Osteoblast (primary cell): Measurements from ENCODE around the gene MSANTD1. TPM values are rescaled to one million over a fixed set of nuclear protein-coding genes. Genes with fewer than 3 reads are reported as not detected.

Experiments
- DNase-seq: peaks from one replicate; pipeline ENCODE4 v3.0.0; 2011; ENCODE audit warnings: low spot score, mixed read lengths; ENCODE audit not compliant: insufficient read length; ENCODE audit errors: missing footprints
- H2AFZ ChIP-seq: 2 replicates; pipeline ENCODE4 v1.6.0; 2011; ENCODE audit warnings: mild to moderate bottlenecking, low read length
- H3K27ac ChIP-seq: 2 replicates; pipeline ENCODE4 v1.5.1; 2011; ENCODE audit warnings: mild to moderate bottlenecking, low read depth, low read length, moderate library complexity
- H3K27me3 ChIP-seq: 2 replicates; pipeline ENCODE4 v1.6.0; 2012; ENCODE audit warnings: mild to moderate bottlenecking, control low read depth, inconsistent platforms, low read length, moderate library complexity; ENCODE audit not compliant: insufficient read depth
- H3K36me3 ChIP-seq: 2 replicates; pipeline ENCODE4 v1.5.1; 2011; ENCODE audit warnings: mild to moderate bottlenecking, low read length, control low read depth, moderate library complexity; ENCODE audit not compliant: insufficient read depth
- H3K4me1 ChIP-seq: 2 replicates; pipeline ENCODE4 v1.5.1; 2011; ENCODE audit warnings: mild to moderate bottlenecking, low read length, control low read depth, moderate library complexity; ENCODE audit not compliant: insufficient read depth
- H3K4me2 ChIP-seq: 2 replicates; pipeline ENCODE4 v1.6.0; 2011; ENCODE audit warnings: mild to moderate bottlenecking, low read length; ENCODE audit not compliant: insufficient read depth
- H3K4me3 ChIP-seq: fragments of 200-600 bp; sonication (generic); 3 replicates; pipeline ENCODE4 v1.5.1; 2012; ENCODE audit warnings: mild to moderate bottlenecking, low read length, inconsistent platforms; ENCODE audit not compliant: insufficient read depth
- H3K79me2 ChIP-seq: 2 replicates; pipeline ENCODE4 v1.6.0; 2012; ENCODE audit warnings: mild to moderate bottlenecking, low read length, control low read depth, inconsistent platforms; ENCODE audit not compliant: insufficient read depth
- H3K9me3 ChIP-seq: 2 replicates; pipeline ENCODE4 v1.5.1; 2011; ENCODE audit warnings: low read depth, low read length, control low read depth
- H4K20me1 ChIP-seq: 2 replicates; pipeline ENCODE4 v1.6.0; 2012; ENCODE audit warnings: mild to moderate bottlenecking, low read length, control low read depth; ENCODE audit not compliant: insufficient read depth
- total RNA-seq: library from RNA; depleted of rRNA; stranded (reverse); fragments of >200 nt; gene quantifications from 2 replicates; pipeline ENCODE4 v1.2.3, GENCODE V29; 2012
- TF ChIP-seq, protein P1 (sequence below): IDR thresholded peaks from 2 replicates; pipeline ENCODE4 v1.5.1; 2011; ENCODE audit warnings: mild to moderate bottlenecking, low read depth, low read length, moderate library complexity; ENCODE audit errors: extremely low read depth

The MSANTD1 gene
- total RNA-seq, 1 donor, result 0.72 TPM

DNA sequence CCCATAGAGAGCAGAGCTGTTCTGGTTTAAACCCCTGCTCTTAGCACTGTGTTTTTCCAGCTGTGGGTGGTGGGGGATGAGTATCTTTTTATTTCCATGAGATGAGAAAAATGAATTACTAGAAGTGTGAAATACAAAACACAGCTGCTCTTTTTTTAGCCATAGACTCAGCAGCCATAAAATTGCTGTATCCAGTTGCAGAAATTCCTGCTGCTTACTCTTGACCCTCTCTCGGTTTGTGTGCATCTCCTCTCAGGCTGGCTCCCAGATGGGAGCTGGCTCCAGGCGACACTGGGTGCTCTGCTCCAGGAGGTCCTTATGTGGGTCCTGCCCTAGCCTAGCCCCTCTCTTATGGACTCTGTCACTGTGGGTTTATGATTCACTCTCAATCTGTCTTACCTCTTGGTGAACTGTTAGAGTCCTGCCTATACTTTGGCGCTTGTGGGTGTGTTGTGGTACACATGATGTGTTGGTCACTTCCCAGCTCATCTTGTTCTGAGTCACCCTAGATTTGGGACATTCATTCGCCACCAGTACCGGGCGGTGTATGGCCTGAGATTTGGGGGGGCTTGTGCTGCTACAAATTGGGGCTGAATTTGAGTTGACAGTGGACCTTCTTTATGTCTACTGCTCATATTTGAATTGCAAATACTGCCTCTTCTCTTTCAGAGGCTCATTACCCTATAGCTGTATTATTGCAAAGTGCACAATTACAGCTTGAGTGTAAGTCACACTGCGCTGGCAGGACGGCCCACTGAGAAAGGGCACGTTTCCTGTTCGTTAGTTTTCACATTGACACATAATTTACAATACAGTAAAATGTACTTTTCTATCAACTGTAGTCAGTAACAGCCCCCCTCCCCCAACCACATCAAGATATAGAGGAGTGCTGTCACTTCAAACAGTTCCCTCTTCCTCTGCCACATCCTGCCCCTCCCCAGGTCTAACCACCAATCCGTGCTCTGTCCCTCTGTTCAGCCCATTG lies 46.9 kb upstream of the MSANTD1 start:
- Histone ChIP-seq H3K27me3 (no peaks in the 10 kb centered on the region), H3K27ac (peak overlapping the region; percentile 21), H3K79me2 (no peaks in the 10 kb centered on the region), H4K20me1 (peaks cover 3% of the 10 kb centered on the region), H2AFZ (no peak overlapping the region), H3K9me3 (no peaks in the 10 kb centered on the region), H3K4me3 (no peak overlapping the region), H3K4me1 (peaks cover 6% of the 10 kb centered on the region), H3K36me3 (peaks cover 40% of the 10 kb centered on the region), H3K4me2 (no peak overlapping the region)
- TF ChIP-seq, protein P1, sequence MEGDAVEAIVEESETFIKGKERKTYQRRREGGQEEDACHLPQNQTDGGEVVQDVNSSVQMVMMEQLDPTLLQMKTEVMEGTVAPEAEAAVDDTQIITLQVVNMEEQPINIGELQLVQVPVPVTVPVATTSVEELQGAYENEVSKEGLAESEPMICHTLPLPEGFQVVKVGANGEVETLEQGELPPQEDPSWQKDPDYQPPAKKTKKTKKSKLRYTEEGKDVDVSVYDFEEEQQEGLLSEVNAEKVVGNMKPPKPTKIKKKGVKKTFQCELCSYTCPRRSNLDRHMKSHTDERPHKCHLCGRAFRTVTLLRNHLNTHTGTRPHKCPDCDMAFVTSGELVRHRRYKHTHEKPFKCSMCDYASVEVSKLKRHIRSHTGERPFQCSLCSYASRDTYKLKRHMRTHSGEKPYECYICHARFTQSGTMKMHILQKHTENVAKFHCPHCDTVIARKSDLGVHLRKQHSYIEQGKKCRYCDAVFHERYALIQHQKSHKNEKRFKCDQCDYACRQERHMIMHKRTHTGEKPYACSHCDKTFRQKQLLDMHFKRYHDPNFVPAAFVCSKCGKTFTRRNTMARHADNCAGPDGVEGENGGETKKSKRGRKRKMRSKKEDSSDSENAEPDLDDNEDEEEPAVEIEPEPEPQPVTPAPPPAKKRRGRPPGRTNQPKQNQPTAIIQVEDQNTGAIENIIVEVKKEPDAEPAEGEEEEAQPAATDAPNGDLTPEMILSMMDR, result no peak
- peak; percentile 84 for DNase-seq

DNA sequence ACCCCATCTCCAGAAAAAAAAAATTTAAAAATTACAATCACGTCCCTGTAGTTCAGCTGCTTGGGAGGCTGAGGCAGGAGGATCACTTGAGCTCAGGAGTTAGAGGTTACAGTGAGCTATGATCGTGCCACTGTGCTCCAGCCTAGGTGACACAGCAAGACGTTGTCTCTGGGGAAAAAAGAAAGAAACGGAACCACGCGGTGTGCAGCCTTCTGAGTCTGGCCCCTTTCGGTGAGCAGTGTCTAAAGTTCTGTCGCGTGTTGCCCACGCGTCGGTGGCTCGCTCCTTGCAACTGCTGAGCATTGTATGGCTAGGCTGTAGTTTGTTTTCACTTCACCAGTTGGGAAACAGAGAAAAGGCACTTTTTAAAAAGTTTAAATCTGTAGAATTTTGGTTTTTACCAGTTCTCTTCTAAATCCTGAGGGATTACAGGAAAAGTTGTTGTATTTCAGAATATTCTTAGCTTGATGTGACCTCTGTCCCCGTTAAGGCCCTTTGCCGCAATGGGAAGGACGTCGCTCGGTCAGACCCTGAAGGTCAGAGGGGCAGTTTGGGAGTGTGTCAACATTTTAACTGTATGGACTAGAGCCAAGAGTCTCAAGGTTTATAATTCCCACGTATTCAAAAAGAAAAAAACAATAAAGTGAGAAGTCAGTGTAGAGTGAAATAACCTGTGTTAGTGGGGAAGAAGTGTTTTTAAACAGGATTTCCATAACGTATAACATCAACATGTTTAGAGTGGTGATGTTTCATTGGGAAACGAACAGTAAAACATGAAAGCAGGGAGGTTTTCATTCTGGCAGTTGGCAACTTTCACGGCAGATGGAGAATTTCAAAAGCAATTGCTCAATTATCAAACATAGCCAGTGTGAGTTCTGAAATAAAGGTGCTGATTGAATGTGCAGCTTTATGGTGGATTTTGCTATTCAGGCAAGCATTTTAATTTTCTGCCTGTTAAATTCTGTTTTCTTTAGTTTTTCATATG lies 45.8 kb upstream of the MSANTD1 start:
- peaks cover 6% of the 10 kb centered on the region for H3K4me1 ChIP-seq
- no peaks in the 10 kb centered on the region for H3K9me3 ChIP-seq
- no peak overlapping the region for H3K4me3 ChIP-seq
- no peak overlapping the region for H2AFZ ChIP-seq
- TF ChIP-seq, protein P1, result no peak
- peaks cover 42% of the 10 kb centered on the region for H3K36me3 ChIP-seq
- peaks cover 3% of the 10 kb centered on the region for H4K20me1 ChIP-seq
- H3K27ac ChIP-seq, result peak overlapping the region; percentile 2
- no peak for DNase-seq
- H3K27me3 ChIP-seq, result no peaks in the 10 kb centered on the region
- no peaks in the 10 kb centered on the region for H3K79me2 ChIP-seq
- no peak overlapping the region for H3K4me2 ChIP-seq

DNA sequence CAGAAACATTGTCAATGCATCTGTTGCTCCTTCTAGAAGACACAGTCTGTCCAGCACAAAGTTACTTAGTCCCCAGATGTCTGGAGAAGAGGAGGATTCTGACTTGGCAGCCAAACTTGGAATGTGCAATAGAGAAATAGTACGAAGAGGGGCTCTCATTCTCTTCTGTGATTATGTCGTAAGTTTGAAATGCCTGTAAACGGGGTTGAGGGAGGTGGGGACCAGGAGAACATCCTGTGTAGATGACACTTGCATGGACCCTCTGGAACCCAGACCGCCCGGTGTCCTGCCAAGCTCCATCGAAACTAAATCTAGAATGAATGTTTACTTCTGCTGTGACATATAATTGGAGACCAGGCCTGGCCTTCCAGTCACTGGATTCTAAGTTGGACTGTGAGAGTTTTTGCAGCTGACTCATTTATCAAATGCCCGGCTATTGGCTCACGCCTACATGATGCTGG lies 45.0 kb upstream of the MSANTD1 start:
- Histone ChIP-seq H3K27ac (no peak overlapping the region), H2AFZ (no peak overlapping the region), H4K20me1 (no peaks in the 10 kb centered on the region), H3K27me3 (no peaks in the 10 kb centered on the region), H3K4me3 (no peak overlapping the region), H3K4me1 (peaks cover 6% of the 10 kb centered on the region), H3K36me3 (peaks cover 44% of the 10 kb centered on the region), H3K4me2 (no peak overlapping the region), H3K79me2 (no peaks in the 10 kb centered on the region), H3K9me3 (no peaks in the 10 kb centered on the region)
- TF ChIP-seq, protein P1, result no peak
- peak; percentile 50 for DNase-seq
